HG03521 (cell line): ENCODE data around the gene NECTIN2.
A peak's percentile ranks its signal among the peaks of the same experiment; 100 is the strongest.
"Not testable (repeated sequence)": the region's sequence is repeated elsewhere in the genome, so short reads cannot be mapped to it uniquely, and the experiment has no call there.

Experiments used
- ATAC-seq: cut with Tn5 transposase; IDR thresholded peaks from one replicate; pipeline ENCODE4 v1.9.1; 2021; ENCODE audit warnings: mild to moderate bottlenecking, moderate library complexity; ENCODE audit not compliant: unreplicated experiment

NECTIN2 gene

DNA sequence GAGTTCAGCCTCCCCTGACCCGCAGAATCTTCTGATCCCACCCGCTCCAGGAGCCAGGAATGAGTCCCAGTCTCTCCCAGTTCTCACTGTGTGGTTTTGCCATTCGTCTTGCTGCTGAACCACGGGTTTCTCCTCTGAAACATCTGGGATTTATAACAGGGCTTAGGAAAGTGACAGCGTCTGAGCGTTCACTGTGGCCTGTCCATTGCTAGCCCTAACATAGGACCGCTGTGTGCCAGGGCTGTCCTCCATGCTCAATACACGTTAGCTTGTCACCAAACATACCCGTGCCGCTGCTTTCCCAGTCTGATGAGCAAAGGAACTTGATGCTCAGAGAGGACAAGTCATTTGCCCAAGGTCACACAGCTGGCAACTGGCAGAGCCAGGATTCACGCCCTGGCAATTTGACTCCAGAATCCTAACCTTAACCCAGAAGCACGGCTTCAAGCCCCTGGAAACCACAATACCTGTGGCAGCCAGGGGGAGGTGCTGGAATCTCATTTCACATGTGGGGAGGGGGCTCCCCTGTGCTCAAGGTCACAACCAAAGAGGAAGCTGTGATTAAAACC lies 58.4 kb downstream of the NECTIN2 start:
- no peak for ATAC-seq

DNA sequence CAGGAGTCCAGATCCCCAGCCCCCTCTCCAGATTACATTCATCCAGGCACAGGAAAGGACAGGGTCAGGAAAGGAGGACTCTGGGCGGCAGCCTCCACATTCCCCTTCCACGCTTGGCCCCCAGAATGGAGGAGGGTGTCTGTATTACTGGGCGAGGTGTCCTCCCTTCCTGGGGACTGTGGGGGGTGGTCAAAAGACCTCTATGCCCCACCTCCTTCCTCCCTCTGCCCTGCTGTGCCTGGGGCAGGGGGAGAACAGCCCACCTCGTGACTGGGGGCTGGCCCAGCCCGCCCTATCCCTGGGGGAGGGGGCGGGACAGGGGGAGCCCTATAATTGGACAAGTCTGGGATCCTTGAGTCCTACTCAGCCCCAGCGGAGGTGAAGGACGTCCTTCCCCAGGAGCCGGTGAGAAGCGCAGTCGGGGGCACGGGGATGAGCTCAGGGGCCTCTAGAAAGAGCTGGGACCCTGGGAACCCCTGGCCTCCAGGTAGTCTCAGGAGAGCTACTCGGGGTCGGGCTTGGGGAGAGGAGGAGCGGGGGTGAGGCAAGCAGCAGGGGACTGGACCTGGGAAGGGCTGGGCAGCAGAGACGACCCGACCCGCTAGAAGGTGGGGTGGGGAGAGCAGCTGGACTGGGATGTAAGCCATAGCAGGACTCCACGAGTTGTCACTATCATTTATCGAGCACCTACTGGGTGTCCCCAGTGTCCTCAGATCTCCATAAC lies 59.5 kb downstream of the NECTIN2 start, which contains the start of gene APOE:
Gene APOE (plus strand): TSS at position 360 of the 724 bp plus-strand sequence. CDS start 829 bp downstream, outside the sequence.
- ATAC-seq: no peak

DNA sequence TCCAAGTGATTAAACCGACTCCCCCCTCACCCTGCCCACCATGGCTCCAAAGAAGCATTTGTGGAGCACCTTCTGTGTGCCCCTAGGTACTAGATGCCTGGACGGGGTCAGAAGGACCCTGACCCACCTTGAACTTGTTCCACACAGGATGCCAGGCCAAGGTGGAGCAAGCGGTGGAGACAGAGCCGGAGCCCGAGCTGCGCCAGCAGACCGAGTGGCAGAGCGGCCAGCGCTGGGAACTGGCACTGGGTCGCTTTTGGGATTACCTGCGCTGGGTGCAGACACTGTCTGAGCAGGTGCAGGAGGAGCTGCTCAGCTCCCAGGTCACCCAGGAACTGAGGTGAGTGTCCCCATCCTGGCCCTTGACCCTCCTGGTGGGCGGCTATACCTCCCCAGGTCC lies 61.5 kb downstream of the NECTIN2 start:
- no peak for ATAC-seq

DNA sequence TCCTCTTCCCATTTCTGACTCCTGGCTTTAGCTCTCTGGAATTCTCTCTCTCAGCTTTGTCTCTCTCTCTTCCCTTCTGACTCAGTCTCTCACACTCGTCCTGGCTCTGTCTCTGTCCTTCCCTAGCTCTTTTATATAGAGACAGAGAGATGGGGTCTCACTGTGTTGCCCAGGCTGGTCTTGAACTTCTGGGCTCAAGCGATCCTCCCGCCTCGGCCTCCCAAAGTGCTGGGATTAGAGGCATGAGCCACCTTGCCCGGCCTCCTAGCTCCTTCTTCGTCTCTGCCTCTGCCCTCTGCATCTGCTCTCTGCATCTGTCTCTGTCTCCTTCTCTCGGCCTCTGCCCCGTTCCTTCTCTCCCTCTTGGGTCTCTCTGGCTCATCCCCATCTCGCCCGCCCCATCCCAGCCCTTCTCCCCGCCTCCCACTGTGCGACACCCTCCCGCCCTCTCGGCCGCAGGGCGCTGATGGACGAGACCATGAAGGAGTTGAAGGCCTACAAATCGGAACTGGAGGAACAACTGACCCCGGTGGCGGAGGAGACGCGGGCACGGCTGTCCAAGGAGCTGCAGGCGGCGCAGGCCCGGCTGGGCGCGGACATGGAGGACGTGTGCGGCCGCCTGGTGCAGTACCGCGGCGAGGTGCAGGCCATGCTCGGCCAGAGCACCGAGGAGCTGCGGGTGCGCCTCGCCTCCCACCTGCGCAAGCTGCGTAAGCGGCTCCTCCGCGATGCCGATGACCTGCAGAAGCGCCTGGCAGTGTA lies 62.2 kb downstream of the NECTIN2 start:
- no peak for ATAC-seq

DNA sequence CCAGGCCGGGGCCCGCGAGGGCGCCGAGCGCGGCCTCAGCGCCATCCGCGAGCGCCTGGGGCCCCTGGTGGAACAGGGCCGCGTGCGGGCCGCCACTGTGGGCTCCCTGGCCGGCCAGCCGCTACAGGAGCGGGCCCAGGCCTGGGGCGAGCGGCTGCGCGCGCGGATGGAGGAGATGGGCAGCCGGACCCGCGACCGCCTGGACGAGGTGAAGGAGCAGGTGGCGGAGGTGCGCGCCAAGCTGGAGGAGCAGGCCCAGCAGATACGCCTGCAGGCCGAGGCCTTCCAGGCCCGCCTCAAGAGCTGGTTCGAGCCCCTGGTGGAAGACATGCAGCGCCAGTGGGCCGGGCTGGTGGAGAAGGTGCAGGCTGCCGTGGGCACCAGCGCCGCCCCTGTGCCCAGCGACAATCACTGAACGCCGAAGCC lies 62.8 kb downstream of the NECTIN2 start:
- no peak for ATAC-seq

DNA sequence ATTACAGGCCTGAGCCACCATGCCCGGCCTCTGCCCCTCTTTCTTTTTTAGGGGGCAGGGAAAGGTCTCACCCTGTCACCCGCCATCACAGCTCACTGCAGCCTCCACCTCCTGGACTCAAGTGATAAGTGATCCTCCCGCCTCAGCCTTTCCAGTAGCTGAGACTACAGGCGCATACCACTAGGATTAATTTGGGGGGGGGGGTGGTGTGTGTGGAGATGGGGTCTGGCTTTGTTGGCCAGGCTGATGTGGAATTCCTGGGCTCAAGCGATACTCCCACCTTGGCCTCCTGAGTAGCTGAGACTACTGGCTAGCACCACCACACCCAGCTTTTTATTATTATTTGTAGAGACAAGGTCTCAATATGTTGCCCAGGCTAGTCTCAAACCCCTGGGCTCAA lies 63.7 kb downstream of the NECTIN2 start:
- no peak for ATAC-seq

DNA sequence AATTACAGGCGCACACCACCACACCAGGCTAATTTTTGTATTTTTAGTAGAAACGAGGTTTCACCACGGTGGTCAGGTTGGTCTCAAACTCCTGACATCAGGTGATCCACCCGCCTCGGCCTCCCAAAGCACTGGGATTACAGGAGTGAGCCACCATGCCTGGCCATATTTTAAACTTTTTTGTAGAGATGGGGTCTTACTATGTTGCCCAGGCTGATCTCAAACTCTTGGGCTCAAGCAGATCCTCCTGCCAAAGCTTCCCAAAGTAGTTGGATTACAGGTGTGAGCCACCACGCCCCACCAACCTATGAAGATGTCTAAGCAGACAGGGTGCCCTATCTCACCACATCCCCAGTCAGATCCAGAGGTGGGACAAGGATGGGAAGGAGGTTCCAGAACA lies 65.8 kb downstream of the NECTIN2 start:
- ATAC-seq: not testable (repeated sequence)

DNA sequence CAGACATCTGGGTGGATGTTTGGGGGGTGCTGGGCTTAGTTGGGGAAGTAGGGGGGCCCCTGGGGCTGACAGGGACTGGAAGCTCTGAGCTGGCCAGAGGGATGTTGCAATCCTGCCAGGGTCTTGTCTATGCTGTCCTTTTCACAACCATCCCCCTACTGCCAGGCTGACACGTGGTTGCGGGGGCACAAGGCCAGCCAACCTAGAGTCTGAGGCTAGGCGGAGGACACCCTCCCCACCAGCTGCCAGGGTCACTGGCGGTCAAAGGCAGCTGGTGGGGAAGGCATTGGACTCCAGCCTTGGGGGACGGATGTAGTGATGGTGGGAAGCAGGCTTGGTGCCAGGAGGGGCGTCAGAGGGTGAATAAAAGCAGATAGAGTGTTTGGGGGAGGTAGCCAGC lies 66.8 kb downstream of the NECTIN2 start:
- no peak for ATAC-seq

DNA sequence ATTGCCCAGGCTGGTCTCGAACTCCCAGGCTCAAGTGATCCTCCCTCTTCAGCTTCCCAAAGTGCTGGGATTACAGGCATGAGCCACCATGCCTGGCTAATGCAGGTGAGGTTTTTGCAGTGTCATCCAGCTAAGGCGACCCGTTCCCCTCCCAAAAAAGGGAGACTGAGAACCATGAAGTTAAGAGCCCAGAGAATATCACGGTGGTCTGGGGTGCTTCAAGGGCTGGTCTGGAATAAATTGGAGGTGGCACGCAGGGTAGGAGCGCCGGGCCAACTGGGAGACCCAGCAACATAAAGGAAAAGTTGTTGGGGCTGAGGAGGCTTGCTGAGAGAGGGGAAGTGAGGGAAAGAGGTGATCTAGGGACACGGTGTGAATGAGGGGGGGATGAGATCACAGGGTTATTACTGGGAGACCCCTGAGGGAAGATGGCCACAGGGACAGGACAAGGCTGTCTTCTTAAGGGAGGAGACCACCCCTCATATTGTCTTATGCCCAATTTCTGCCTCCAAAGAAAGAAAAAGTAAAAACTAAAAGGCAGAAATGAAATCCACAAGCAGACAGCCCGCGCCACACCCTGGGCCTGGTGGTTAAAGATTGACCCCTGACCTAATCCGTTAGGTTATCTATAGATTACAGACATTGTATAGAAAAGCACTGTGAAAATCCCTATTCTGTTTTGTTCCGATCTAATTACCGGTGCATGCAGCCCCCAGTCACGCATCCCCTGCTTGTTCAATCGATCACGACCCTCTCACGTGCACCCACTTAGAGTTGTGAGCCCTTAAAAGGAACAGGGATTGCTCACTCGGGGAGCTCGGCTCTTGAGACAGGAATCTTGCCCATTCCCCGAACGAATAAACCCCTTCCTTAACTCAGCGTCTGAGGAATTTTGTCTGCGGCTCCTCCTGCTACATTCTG lies 67.7 kb downstream of the NECTIN2 start:
- not testable (repeated sequence) for ATAC-seq

DNA sequence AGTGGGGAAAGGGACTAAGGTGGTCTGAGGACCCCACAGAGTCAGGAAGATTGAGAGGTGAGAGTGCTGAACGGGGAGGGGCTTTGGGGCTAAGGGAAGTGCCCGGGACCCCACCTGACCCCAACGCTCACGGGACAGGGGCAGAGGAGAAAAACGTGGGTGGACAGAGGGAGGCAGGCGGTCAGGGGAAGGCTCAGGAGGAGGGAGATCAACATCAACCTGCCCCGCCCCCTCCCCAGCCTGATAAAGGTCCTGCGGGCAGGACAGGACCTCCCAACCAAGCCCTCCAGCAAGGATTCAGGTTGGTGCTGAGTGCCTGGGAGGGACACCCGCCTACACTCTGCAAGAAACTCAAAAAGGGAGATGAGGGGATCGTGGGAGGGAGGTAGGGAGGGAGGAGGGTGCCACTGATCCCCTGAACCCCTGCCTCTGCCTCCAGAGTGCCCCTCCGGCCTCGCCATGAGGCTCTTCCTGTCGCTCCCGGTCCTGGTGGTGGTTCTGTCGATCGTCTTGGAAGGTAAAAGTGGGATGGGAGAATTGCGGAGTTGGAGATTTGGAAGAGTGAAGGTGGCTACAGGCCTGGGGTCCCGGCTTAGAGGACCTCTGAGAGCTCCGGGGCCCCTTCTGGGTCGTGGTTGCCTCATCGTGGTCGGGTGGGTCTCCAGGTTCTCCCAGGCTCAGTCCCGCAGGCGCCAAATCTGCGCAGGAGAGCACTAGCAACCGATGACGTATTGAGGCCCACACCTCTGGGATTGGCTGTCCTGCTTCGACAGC lies 68.5 kb downstream of the NECTIN2 start, which contains the start of gene APOC1:
Gene APOC1 (plus strand): TSS at position 176 of the 774 bp plus-strand sequence. CDS start 284 bp downstream, at position 460.
- peak; percentile 85 for ATAC-seq

DNA sequence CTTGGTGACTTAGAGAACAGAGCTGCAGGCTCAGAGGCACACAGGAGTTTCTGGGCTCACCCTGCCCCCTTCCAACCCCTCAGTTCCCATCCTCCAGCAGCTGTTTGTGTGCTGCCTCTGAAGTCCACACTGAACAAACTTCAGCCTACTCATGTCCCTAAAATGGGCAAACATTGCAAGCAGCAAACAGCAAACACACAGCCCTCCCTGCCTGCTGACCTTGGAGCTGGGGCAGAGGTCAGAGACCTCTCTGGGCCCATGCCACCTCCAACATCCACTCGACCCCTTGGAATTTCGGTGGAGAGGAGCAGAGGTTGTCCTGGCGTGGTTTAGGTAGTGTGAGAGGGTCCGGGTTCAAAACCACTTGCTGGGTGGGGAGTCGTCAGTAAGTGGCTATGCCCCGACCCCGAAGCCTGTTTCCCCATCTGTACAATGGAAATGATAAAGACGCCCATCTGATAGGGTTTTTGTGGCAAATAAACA lies 78.2 kb downstream of the NECTIN2 start:
- ATAC-seq: no peak

DNA sequence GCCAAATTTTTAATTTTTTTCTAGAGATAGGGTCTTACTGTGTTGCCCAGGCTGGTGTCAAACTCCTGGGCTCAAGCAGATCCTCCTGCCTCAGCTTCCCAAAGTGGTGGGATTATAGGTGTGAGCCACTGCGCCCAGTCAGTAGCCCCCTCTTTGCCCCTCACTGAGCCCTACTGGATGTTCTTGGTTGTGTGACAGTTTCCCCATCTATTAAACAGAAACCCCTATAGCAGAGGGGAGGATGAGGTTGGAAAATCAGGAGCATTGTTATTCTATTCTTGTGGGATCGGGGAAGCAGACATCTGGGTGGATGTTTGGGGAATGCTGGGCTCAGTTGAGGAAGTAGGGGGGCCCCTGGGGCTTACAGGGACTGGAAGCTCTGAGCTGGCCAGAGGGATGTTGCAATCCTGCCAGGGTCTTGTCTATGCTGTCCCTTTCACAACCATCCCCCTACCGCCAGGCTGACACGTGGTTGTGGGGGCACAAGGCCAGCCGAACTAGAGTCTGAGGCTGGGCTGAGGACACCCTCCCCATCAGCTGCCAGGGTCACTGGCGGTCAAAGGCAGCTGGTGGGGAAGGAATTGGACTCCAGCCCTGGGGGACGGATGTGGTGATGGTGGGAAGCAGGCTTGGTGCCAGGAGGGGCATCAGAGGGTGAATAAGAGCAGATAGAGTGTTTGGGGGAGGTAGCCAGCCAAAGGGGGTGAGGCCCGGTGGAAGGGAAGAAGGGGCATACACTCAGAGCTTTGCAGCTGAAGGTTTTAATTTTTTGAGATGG lies 79.2 kb downstream of the NECTIN2 start:
- ATAC-seq: no peak

DNA sequence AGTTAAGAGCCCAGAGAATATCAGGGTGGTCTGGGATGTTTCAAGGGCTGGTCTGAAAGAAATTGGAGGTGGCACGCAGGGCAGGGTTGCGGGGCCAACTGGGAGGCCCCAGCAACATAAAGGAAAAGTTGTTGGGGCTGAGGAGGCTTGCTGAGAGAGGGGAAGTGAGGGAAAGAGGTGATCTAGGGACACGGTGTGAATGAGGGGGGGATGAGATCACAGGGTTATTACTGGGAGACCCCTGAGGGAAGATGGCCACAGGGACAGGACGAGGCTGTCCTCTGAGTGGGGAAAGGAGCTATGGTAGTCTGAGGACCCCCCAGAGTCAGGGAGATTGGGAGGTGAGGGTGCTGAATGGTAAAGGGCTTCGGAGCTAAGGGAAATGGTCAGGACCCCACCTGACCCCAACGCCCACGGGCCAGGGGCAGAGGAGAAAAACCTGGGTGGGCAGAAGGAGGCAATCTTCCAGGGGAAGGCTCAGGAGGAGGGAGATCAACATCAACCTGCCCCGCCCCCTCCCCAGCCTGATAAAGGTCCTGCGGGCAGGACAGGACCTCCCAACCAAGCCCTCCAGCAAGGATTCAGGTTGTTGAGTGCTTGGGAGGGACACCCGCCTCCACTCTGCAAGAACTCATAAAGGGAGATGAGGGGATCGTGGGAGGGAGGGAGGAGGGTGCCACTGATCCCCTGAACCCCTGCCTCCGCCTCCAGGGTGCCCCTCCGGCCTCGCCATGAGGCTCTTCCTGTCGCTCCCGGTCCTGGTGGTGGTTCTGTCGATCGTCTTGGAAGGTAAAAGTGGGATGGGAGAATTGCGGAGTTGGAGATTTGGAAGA lies 80.4 kb downstream of the NECTIN2 start:
- ATAC-seq: not testable (repeated sequence)

DNA sequence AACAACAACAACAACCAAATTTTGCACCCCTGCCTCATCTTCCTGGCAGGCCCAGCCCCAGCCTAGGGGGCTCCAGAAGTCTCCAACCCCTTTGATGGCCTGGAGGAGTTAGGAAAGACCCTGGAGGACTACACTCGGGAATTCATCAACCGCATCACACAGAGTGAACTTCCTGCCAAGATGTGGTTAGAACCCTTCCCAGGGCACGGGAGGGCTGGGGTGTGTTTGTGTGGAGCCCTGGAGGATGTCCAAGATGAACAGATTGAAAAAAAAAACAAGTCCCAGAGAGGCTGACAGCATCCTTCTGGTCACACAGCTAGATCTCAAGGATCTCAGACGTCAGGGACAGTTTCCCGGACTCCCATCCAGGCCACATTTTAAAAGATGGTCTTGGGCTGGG lies 81.6 kb downstream of the NECTIN2 start:
- ATAC-seq: no peak

DNA sequence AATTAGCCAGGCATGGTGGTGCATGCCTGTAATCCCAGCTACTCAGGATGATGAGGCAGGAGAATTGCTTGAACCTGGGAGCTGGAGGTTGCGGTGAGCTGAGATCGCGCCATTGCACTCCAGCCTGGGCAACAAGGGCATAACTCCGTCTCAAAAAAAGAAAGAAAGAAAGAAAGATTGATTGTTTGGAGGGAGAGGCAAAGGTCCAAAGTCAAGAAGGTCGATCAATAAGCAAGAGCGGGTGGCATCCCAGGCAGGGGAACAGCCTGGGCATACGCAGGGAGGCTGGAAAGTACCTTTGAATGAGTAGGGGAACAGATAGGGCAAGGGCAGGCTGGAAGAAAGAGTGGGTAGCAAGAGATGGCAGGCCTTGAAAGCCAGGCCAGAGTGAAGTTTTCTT lies 84.0 kb downstream of the NECTIN2 start:
- ATAC-seq: no peak

DNA sequence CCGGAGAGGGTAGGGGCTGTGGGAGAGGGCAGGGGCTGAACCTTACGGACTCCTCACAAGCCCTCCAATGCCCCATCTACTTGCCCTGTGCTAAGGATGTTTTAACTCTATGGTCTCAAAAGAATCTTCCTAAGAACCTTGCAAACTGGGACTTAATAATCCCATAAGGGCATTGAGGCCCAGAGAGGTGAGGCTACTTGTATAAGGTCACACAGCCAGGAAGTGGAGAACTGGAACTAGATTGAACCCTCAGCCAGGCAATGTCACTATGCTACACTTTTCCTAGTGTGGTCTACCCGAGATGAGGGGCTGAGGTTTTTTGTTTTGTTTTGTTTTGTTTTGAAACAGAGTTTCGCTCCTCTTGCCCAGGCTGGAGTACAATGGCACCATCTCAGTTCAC lies 85.4 kb downstream of the NECTIN2 start:
- ATAC-seq: no peak
